OCI-M2 (cell line): ENCODE data around the gene BEST1.
"Not testable (repeated sequence)": the region's sequence is repeated elsewhere in the genome, so short reads cannot be mapped to it uniquely, and the experiment has no call there.

Source experiments
- DNase-seq: peaks from one replicate; lab custom pipeline; 2025; ENCODE audit not compliant: unreplicated experiment; lab: John Stamatoyannopoulos, UW

The BEST1 gene

GRCh38 chr11:61947486-61948210, 2.5 kb upstream of the BEST1 start:
- DNase-seq = peak; percentile 50

GRCh38 chr11:61948505-61948904, 1.6 kb upstream of the BEST1 start:
- no peak for DNase-seq

GRCh38 chr11:61949169-61950034, 749 bp upstream of the BEST1 start:
- no peak for DNase-seq

GRCh38 chr11:61951484-61952135, 1.5 kb downstream of the BEST1 start:
- no peak for DNase-seq

- DNase-seq = no peak
Measured at GRCh38 chr11:61952882-61953281, 2.7 kb downstream of the BEST1 start.

- DNase-seq = not testable (repeated sequence)
Measured at GRCh38 chr11:61953632-61954031, 3.5 kb downstream of the BEST1 start.

GRCh38 chr11:61954106-61954850, 4.1 kb downstream of the BEST1 start:
- no peak for DNase-seq

GRCh38 chr11:61954851-61955421, 4.8 kb downstream of the BEST1 start:
- DNase-seq = no peak

- no peak for DNase-seq
Measured at GRCh38 chr11:61955422-61956135, 5.4 kb downstream of the BEST1 start.

GRCh38 chr11:61956191-61957020, 6.3 kb downstream of the BEST1 start:
- DNase-seq = no peak

- no peak for DNase-seq
Measured at GRCh38 chr11:61957021-61957770, 7.0 kb downstream of the BEST1 start.

- DNase-seq = no peak
Measured at GRCh38 chr11:61958590-61958989, 8.4 kb downstream of the BEST1 start.

GRCh38 chr11:61959114-61959513, 9.0 kb downstream of the BEST1 start:
- DNase-seq = no peak

- no peak for DNase-seq
Measured at GRCh38 chr11:61959678-61960077, 9.5 kb downstream of the BEST1 start.

GRCh38 chr11:61960532-61960931, 10.4 kb downstream of the BEST1 start:
- no peak for DNase-seq

GRCh38 chr11:61961570-61962212, 11.5 kb downstream of the BEST1 start:
- DNase-seq = no peak

- DNase-seq = no peak
Measured at GRCh38 chr11:61962213-61963015, 12.3 kb downstream of the BEST1 start.
